ENCODE data around the gene FNIP1.
"Not testable (repeated sequence)": the region's sequence is repeated elsewhere in the genome, so short reads cannot be mapped to it uniquely, and the experiment has no call there.

DNA sequence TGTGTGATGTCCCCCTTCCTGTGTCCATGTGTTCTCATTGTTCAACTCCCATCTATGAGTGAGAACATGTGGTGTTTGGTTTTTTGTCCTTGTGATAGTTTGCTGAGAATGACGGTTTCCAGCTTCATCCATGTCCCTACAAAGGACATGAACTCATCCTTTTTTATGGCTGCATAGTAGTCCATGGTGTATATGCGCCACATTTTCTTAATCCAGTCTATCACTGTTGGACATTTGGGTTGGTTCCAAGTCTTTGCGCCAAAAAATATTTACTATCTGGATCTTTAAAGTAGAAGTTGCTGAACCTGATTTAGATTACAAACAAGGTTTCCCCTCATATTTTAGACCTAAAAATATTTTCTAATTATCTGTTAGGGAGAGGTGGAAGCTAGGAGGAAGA lies 79.7 kb downstream of the FNIP1 start:
- TF ChIP-seq, protein P1, sequence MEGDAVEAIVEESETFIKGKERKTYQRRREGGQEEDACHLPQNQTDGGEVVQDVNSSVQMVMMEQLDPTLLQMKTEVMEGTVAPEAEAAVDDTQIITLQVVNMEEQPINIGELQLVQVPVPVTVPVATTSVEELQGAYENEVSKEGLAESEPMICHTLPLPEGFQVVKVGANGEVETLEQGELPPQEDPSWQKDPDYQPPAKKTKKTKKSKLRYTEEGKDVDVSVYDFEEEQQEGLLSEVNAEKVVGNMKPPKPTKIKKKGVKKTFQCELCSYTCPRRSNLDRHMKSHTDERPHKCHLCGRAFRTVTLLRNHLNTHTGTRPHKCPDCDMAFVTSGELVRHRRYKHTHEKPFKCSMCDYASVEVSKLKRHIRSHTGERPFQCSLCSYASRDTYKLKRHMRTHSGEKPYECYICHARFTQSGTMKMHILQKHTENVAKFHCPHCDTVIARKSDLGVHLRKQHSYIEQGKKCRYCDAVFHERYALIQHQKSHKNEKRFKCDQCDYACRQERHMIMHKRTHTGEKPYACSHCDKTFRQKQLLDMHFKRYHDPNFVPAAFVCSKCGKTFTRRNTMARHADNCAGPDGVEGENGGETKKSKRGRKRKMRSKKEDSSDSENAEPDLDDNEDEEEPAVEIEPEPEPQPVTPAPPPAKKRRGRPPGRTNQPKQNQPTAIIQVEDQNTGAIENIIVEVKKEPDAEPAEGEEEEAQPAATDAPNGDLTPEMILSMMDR (IDR thresholded peaks at IDR 0.05; ENCODE audit: low read length), result not testable (repeated sequence)
- TF ChIP-seq EZH2phosphoT487 (IDR thresholded peaks at IDR 0.05; ENCODE audit: low read length), result not testable (repeated sequence)
